ENCODE results near the gene KIF3B.

Gene KIF3B

GRCh38 chr20:32326504-32326845, 49.0 kb downstream of the KIF3B start:
- TF ChIP-seq SUZ12 (IDR thresholded peaks at IDR 0.05) (no peak), FOXA1 (IDR thresholded peaks at IDR 0.05) (no peak), ARNT (IDR thresholded peaks at IDR 0.05) (no peak), PKNOX1 (IDR thresholded peaks at IDR 0.05) (no peak), ELF4 (IDR thresholded peaks at IDR 0.05) (no peak), HDGF (IDR thresholded peaks at IDR 0.05; ENCODE audit: borderline replicate concordance) (no peak), FOXK2 (IDR thresholded peaks at IDR 0.05) (no peak), FOXM1 (IDR thresholded peaks at IDR 0.05; ENCODE audit: borderline replicate concordance) (no peak), BHLHE40 (IDR thresholded peaks at IDR 0.05; ENCODE audit: borderline replicate concordance) (no peak), CTBP1 (IDR thresholded peaks at IDR 0.05; ENCODE audit: borderline replicate concordance) (no peak), L3MBTL2 (conservative IDR thresholded peaks at IDR 0.05) (no peak), NFRKB (IDR thresholded peaks at IDR 0.05) (no peak), LEF1 (IDR thresholded peaks at IDR 0.05; ENCODE audit: borderline replicate concordance) (no peak), ZNF384 (IDR thresholded peaks at IDR 0.05) (no peak), SP1 (IDR thresholded peaks at IDR 0.05) (no peak)
- ChIA-PET POLR2A (no interaction called here), CTCF (no interaction called here)
- no peak for DNase-seq (ENCODE audit: extremely low spot score)

- DNase-seq (ENCODE audit: extremely low spot score): no peak
- ChIA-PET POLR2A (no interaction called here), CTCF (no interaction called here)
- TF ChIP-seq ZNF384 (IDR thresholded peaks at IDR 0.05): no peak
- no peak for TF ChIP-seq NFRKB (IDR thresholded peaks at IDR 0.05)
- TF ChIP-seq ARNT (IDR thresholded peaks at IDR 0.05): no peak
- no peak for TF ChIP-seq SP1 (IDR thresholded peaks at IDR 0.05)
- TF ChIP-seq FOXA1 (IDR thresholded peaks at IDR 0.05): no peak
- TF ChIP-seq FOXM1 (IDR thresholded peaks at IDR 0.05; ENCODE audit: borderline replicate concordance): no peak
- TF ChIP-seq PKNOX1 (IDR thresholded peaks at IDR 0.05): no peak
- TF ChIP-seq FOXK2 (IDR thresholded peaks at IDR 0.05): no peak
- no peak for TF ChIP-seq HDGF (IDR thresholded peaks at IDR 0.05; ENCODE audit: borderline replicate concordance)
- TF ChIP-seq SUZ12 (IDR thresholded peaks at IDR 0.05): no peak
- no peak for TF ChIP-seq L3MBTL2 (conservative IDR thresholded peaks at IDR 0.05)
- TF ChIP-seq LEF1 (IDR thresholded peaks at IDR 0.05; ENCODE audit: borderline replicate concordance): no peak
- no peak for TF ChIP-seq TARDBP (IDR thresholded peaks at IDR 0.05)
- TF ChIP-seq ELF4 (IDR thresholded peaks at IDR 0.05): no peak
- TF ChIP-seq CTBP1 (IDR thresholded peaks at IDR 0.05; ENCODE audit: borderline replicate concordance): no peak
- no peak for TF ChIP-seq BHLHE40 (IDR thresholded peaks at IDR 0.05; ENCODE audit: borderline replicate concordance)
These were observed 49.7 kb downstream of the KIF3B start for GRCh38 chr20:32327087-32327681.

GRCh38 chr20:32329817-32330554, 52.5 kb downstream of the KIF3B start:
- ChIA-PET CTCF (no interaction called here), POLR2A (no interaction called here)
- no peak for TF ChIP-seq FOXK2 (IDR thresholded peaks at IDR 0.05)
- DNase-seq (ENCODE audit: extremely low spot score): no peak

GRCh38 chr20:32330555-32330897, 53.1 kb downstream of the KIF3B start:
- ChIA-PET POLR2A (no interaction called here), CTCF (no interaction called here)
- DNase-seq (ENCODE audit: extremely low spot score): no peak
- no peak for TF ChIP-seq FOXA1 (IDR thresholded peaks at IDR 0.05)
- TF ChIP-seq L3MBTL2 (conservative IDR thresholded peaks at IDR 0.05): no peak
- TF ChIP-seq ZNF384 (IDR thresholded peaks at IDR 0.05): no peak
- TF ChIP-seq HDGF (IDR thresholded peaks at IDR 0.05; ENCODE audit: borderline replicate concordance): no peak

- no peak for DNase-seq (ENCODE audit: extremely low spot score)
- ChIA-PET CTCF (no interaction called here), POLR2A (no interaction called here)
- TF ChIP-seq ELF4 (IDR thresholded peaks at IDR 0.05): no peak
- no peak for TF ChIP-seq L3MBTL2 (conservative IDR thresholded peaks at IDR 0.05)
- no peak for TF ChIP-seq BHLHE40 (IDR thresholded peaks at IDR 0.05; ENCODE audit: borderline replicate concordance)
- no peak for TF ChIP-seq ZNF384 (IDR thresholded peaks at IDR 0.05)
- no peak for TF ChIP-seq ARNT (IDR thresholded peaks at IDR 0.05)
- no peak for TF ChIP-seq SP1 (IDR thresholded peaks at IDR 0.05)
- no peak for TF ChIP-seq TARDBP (IDR thresholded peaks at IDR 0.05)
- no peak for TF ChIP-seq PKNOX1 (IDR thresholded peaks at IDR 0.05)
- no peak for TF ChIP-seq CTBP1 (IDR thresholded peaks at IDR 0.05; ENCODE audit: borderline replicate concordance)
- no peak for TF ChIP-seq LEF1 (IDR thresholded peaks at IDR 0.05; ENCODE audit: borderline replicate concordance)
- TF ChIP-seq NFRKB (IDR thresholded peaks at IDR 0.05): no peak
- no peak for TF ChIP-seq FOXM1 (IDR thresholded peaks at IDR 0.05; ENCODE audit: borderline replicate concordance)
- TF ChIP-seq HDGF (IDR thresholded peaks at IDR 0.05; ENCODE audit: borderline replicate concordance): no peak
- no peak for TF ChIP-seq FOXK2 (IDR thresholded peaks at IDR 0.05)
- TF ChIP-seq SUZ12 (IDR thresholded peaks at IDR 0.05): no peak
- no peak for TF ChIP-seq FOXA1 (IDR thresholded peaks at IDR 0.05)
These were observed 55.2 kb downstream of the KIF3B start for GRCh38 chr20:32332614-32333013.

GRCh38 chr20:32333181-32333987, 55.9 kb downstream of the KIF3B start:
- ChIA-PET POLR2A (no interaction called here), CTCF (no interaction called here)
- TF ChIP-seq FOXA1 (IDR thresholded peaks at IDR 0.05) (no peak), L3MBTL2 (conservative IDR thresholded peaks at IDR 0.05) (no peak), FOXK2 (IDR thresholded peaks at IDR 0.05) (no peak), LEF1 (IDR thresholded peaks at IDR 0.05; ENCODE audit: borderline replicate concordance) (no peak), SUZ12 (IDR thresholded peaks at IDR 0.05) (no peak), PKNOX1 (IDR thresholded peaks at IDR 0.05) (no peak), BHLHE40 (IDR thresholded peaks at IDR 0.05; ENCODE audit: borderline replicate concordance) (no peak), HDGF (IDR thresholded peaks at IDR 0.05; ENCODE audit: borderline replicate concordance) (no peak), FOXM1 (IDR thresholded peaks at IDR 0.05; ENCODE audit: borderline replicate concordance) (no peak), CTBP1 (IDR thresholded peaks at IDR 0.05; ENCODE audit: borderline replicate concordance) (no peak), ARNT (IDR thresholded peaks at IDR 0.05) (no peak), ELF4 (IDR thresholded peaks at IDR 0.05) (no peak), NFRKB (IDR thresholded peaks at IDR 0.05) (no peak)
- no peak for DNase-seq (ENCODE audit: extremely low spot score)

All from HEK293T (cell line).